IPS DF 4.7 (cell line): Measurements from ENCODE around the gene FAM167B.
"Not testable (repeated sequence)": the region's sequence is repeated elsewhere in the genome, so short reads cannot be mapped to it uniquely, and the experiment has no call there.

Experiments
- DNase-seq: peaks from one replicate; pipeline ENCODE4 v3.0.0-alpha.2; 2013; ENCODE audit warnings: low spot score; ENCODE audit errors: extremely low read depth

Gene FAM167B

DNA sequence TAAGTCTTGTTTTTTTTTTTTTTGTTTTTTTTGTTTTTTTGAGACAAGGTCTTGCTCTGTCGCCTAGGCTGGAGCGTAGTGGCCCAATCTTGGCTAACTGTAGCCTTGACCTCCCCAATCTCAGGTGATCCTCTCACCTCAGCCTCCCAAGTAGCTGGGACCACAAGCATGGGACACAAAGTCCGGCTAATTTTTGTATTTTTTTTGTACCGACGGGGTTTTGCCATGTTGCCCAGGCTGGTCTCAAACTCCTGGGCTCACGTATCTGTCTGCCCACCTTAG lies 10.1 kb downstream of the FAM167B start:
- DNase-seq: no peak

DNA sequence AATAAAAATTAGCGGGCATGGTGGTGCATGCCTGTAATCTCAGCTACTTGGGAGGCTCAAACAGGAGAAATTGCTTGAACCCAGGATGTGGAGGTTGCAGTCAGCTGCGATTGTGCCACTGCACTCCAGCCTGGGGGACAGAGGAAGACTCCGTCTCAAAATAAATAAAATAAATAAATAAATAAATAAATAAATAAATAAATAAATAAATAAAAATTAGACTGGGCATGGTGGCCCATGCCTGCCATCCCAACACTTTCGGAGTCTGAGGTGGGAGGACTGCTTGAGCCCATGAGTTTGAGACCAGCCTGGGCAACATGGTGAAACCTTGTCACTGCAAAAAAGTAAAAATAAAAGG lies 16.2 kb downstream of the FAM167B start:
- DNase-seq: not testable (repeated sequence)

DNA sequence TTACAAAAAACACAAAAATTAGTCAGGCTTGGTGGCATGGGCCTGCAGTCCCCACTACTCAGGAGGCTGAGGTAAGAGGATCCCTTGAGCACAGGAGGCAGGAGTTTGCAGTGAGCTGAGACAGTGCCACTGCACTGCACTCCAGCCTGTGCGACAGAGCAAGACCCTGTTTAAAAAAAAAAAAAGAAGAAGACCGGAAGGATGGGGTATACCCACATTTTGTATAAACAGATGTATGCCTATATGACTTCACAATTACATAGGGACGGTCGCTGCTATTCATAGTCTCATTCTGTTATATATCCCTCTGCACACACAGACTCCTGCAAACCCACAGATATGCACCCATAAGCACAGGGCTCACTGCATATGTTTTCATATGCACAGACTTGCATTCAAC lies 16.7 kb downstream of the FAM167B start:
- no peak for DNase-seq

DNA sequence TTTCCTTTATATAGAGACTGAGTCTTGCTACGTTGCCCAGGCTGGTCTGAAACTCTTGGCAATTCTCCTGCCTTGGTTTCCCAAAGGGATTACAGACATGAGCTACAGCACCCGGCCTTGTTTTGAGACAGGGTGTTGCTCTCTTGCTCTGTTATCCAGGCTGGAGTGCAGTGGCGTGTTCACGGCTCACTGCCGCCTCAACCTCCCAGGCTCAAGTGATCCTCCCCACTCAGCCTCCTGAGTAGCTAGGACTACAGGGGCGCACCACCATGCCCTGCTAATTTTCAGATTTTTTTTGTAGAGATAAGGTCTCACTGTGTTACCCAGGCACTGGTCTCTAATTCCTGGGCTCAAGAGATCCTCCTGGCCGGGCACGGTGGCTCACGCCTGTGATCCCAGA lies 18.8 kb downstream of the FAM167B start:
- no peak for DNase-seq

DNA sequence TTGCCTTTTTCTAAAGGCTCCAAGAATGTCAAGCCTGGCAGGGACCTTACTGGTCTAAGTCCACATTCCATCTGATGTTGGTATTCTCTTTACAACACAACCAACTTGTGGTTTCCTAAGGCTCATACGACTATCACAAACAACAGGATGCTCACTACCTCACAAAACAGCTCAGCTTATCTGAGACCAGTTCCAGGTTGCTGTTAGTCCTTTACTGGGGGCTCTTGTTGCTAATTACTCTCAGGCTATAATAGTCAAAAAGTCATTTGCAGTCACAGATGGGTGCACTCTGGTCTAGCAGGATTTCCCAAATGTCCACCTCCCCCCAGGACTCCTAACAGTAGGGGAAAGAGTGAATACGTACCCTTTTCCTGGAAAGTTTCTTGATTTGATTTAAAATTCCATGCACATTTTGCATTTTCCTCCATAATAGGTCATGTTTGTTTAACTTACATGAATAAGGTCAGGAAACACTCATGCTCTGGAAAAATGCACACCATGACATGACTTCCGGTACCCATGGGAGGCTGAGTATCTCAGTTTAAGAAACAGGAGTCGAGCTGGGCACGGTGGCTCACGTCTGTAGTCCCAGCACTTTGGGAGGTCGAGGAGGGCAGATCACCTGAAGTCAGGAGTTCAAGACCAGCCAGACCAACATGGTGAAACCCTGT lies 20.0 kb downstream of the FAM167B start:
- DNase-seq: no peak

DNA sequence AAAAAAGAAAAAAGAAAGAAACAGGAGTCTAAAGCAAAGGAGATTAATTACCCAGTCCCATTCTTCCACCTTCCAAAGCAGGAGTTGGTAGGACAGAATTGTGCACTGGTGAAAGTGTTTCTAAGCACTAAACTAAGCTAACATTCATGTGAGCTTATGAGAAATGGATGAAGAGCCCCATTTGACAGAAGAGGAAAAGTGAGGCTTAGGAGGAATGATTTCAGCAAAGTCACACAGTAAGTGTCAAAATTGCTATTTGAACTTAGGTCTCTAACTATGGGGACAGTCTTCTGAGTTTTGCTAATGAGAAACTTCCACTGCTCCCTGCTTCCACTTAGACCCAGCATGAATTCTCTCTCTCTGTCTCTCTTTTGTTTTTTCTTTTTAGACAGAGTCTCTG lies 22.7 kb downstream of the FAM167B start:
- no peak for DNase-seq

DNA sequence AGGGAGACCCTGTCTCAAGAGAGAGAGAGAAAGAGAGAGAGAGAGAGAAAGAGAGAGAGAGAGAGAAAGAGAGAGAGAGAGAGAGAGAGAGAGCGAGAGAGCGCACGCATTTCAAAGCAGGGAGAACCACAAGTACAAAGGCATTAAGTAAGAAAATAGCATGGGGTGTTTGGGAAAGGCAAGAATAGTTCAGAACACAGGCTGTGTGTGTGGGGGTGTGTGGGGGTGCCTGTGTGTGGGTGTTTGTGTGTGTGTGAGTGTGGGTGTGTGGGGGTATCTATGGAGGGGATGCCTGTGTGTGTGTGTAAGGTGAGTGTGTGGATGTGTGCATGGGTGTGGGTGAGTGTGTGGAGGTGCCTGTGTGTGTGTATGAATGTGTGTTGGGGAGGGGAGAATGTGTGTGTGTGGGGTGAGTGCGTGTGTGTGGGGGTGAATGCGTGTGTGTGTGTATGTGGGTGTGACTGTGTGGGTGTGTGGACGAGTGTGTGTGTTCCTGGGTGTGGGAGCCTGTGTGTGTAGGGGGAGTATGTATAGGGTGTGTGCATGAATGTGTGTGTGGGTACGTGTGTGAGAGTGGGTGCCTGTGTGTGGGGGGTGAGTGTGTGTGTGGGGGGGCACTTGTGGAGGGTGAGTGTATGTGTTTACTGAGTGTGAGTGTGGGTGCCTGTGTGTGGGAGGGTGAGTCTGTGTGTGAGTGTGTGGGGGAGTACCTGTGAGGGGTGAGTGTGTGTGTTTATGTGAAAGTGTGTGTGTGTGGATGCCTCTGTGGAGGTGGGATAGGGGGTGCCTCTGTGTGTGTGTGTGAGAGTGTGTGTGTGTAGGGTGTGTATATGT lies 25.8 kb downstream of the FAM167B start:
- no peak for DNase-seq

DNA sequence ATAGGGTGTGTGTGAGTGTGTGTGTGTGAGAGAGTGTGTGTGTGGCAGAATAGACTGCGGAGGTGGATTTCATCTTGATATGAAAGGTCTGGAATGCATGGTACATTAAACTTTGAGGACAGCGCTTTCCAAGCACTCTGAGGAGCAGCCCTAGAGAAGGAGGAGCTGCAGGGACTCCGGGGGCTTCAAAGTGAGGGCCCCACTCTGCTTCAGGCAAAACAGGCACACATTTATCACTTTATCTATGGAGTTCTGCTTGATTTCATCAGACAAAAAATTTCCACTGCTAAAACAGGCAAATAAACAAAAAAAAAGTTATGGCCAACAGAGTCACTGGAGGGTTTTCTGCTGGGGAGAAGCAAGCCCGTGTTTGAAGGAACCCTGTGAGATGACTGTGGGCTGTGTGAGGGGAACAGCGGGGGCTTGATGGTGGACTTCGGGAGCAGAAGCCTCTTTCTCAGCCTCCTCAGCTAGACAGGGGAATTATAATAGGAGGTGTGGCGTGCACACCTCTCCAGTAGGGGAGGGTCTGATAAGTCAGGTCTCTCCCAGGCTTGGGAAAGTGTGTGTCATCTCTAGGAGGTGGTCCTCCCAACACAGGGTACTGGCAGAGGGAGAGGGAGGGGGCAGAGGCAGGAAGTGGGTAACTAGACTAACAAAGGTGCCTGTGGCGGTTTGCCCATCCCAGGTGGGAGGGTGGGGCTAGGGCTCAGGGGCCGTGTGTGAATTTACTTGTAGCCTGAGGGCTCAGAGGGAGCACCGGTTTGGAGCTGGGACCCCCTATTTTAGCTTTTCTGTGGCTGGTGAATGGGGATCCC lies 26.6 kb downstream of the FAM167B start:
- DNase-seq: peak; percentile 90

DNA sequence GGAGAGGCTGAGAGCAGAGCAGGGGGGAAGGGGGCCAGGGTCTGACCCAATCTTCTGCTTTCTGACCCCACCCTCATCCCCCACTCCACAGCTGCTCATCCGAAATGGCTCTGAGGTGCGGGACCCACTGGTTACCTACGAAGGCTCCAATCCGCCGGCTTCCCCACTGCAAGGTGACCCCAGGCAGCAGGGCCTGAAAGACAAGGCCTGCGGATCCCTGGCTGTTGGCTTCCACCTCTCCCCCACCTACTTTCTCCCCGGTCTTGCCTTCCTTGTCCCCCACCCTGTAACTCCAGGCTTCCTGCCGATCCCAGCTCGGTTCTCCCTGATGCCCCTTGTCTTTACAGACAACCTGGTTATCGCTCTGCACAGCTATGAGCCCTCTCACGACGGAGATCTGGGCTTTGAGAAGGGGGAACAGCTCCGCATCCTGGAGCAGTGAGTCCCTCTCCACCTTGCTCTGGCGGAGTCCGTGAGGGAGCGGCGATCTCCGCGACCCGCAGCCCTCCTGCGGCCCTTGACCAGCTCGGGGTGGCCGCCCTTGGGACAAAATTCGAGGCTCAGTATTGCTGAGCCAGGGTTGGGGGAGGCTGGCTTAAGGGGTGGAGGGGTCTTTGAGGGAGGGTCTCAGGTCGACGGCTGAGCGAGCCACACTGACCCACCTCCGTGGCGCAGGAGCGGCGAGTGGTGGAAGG lies 27.8 kb downstream of the FAM167B start:
- no peak for DNase-seq

DNA sequence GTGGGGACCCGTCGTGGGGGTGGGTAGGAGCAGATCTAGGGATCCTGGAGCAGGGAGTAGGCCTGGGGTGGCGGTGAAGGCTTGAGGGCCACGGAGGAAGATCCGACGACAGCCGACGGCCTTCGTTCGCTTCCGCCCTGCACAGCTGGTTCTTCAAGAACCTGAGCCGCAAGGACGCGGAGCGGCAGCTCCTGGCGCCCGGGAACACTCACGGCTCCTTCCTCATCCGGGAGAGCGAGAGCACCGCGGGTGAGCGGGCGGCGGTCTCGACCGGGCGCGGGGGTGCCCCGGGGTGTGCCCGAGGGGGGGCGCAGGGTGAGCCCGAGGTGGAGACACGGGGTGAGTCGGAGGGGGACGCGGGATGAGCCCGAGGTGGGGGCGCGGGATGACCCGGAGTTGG lies 28.4 kb downstream of the FAM167B start:
- DNase-seq: no peak

DNA sequence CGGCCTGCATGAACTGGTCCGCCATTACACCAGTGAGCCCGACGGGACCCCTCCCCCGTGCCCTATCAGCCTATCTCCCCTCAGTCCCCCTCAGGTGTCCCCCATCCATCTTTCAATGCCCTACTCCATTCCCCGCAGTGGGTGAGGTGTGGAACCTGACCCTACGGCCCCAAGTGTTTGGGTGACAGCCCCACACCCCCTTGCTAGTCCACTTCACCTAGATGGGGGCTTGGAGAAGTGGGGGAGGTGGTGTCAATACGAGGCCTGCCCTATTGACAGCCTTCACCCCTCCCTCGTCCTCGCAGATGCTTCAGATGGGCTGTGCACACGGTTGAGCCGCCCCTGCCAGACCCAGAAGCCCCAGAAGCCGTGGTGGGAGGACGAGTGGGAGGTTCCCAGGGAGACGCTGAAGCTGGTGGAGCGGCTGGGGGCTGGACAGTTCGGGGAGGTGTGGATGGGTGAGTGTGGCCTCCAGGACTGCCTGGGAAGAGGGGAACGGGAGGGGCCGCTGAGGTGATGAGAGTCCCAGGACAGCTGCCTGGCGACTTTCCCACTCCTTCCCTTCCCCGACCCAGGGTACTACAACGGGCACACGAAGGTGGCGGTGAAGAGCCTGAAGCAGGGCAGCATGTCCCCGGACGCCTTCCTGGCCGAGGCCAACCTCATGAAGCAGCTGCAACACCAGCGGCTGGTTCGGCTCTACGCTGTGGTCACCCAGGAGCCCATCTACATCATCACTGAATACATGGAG lies 29.2 kb downstream of the FAM167B start:
- no peak for DNase-seq

DNA sequence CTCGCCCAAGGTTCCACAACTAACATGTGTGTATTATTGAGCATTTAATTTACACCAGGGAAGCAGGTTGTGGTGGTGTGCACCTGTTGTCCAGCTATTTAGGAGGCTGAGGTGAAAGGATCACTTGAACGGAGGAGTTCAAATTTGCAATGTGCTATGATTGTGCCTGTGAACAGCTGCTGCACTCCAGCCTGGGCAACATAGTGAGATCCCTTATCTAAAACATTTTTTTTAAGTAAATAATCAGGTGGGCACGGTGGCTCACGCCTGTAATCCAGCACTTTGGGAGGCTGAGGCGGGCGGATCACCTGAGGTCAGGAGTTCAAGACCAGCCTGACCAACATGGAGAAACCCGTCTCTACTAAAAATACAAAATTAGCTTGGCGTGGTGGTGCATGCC lies 37.8 kb downstream of the FAM167B start:
- DNase-seq: not testable (repeated sequence)

DNA sequence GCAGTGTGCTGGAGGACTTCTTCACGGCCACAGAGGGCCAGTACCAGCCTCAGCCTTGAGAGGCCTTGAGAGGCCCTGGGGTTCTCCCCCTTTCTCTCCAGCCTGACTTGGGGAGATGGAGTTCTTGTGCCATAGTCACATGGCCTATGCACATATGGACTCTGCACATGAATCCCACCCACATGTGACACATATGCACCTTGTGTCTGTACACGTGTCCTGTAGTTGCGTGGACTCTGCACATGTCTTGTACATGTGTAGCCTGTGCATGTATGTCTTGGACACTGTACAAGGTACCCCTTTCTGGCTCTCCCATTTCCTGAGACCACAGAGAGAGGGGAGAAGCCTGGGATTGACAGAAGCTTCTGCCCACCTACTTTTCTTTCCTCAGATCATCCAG lies 38.6 kb downstream of the FAM167B start:
- no peak for DNase-seq

DNA sequence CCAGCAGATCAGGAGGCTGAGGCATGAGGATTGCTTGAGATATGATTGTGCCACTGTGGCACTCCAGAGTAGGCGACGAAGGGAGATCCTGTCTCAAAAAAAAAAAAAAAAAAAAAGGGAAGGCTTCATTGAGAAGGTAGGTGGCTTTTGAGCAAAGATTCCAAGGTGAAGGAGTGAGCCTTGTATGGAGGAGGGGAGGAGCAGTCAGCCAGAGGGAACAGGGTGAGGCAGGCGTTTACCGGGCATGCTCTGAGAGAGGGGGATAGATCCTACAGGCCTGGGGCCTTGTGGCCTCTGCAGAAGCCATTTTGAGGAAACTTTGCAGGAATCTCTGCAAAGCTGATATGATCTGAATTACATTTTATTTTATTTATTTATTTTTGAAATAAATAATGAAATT lies 39.7 kb downstream of the FAM167B start:
- DNase-seq: no peak

DNA sequence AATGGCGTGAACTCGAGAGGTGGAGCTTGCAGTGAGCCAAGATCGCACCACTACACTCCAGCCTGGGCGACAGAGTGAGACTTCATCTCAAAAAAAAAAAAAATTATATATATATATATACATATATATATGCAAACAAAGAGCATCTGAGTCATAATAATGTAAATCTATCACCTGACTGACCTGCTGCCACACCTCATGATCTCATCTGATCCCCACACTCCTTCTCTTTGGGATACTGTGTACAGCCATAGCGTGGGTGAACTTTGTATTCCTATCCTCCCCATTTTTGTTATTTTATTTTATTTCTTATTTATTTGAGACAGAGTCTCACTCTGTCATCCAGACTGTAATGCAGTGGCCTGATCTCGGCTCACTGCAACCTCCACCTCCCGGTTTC lies 42.2 kb downstream of the FAM167B start:
- no peak for DNase-seq

DNA sequence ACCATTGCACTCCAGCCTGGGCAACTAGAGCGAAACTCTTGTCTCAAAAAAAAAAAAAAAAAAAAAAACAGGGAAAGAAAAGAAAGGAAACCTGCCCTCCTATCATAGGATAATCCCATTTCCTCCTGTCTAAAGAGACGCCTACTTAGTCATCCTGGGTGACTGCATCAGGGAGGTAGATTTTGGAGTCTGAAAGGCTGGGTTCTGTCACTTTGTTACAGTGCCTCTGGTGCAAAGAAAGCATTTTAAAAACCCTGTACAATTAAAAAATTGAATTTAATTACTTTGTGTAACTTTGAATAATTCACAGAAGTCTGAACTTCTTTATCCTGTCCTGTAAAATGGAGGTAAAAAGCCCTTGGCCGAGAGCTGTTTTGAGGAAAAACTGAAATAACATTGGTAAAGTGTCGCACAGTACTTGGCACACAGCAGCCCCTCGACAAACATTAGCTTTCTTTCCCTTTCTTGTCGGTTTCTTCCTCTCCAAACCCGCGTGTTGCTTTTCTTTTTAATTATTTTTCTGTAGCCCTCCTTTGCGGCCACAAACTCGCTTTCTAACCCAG lies 44.2 kb downstream of the FAM167B start:
- DNase-seq: no peak

DNA sequence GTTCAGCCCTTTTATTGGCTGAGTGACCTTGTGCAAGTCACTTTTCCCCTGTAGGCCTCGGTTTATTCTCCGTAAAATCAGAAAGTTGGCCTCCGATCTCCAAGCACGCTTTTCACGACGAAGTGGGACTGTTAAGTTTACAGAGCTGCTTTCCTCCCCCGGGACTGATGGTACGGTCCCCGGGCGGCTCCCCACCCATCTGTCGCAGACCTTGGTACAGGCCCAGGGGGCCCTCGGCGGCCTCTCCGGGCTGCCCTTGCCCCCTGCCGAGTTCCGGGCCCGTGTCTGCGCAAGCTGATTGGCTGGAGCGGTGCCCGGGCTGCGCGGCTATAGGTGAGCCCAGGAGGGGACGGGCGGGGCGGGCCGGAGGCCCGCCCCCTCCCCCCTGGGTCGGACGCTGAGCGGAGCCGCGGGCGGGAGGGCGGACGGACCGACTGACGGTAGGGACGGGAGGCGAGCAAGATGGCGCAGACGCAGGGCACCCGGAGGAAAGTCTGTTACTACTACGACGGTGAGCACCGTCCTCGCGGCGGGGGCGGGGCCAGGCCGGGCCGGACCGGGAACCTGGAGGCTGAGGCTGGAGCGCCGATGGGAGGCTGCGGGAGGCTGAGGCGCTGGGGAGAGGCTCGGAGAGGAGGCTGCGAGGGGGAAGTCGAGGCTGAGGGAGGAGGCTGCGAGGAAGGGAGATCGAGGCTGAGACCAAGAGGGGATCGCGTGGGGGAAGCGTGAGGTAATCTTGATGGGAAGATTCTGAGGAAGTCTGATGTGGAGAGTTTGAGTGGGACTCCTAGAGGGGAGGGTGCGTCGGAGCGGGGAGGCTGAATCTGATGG lies 44.9 kb downstream of the FAM167B start, which contains the start of gene HDAC1:
TSS of gene HDAC1 (plus strand) at position 376 of the 831 bp plus-strand sequence. CDS start at position 463, 87 bp downstream.
- no peak for DNase-seq

DNA sequence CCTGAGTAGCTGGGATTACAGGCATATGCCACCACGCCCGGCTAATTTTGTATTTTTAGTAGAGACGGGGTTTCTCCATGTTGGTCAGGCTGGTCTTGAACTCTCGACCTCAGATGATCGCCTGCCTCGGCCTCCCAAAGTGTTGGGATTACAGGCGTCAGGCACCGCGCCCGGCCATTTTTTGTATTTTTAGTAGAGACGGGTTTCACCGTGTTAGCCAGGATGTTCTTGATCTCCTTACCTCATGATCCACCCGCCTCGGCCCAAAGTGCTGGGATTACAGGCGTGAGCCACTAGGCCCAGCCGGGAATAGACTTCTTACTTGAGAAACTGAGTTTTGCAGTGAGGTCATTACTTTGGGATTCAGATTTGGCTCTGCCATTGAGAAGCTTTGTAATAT lies 51.2 kb downstream of the FAM167B start:
- not testable (repeated sequence) for DNase-seq
